Mesenchymal stem cell (in vitro differentiated cells and primary cell): Measurements from ENCODE around the gene SP110.

Experiments used
- DNase-seq: peaks from one replicate; pipeline ENCODE4 v3.0.0-alpha.2; 2013
- H2AFZ ChIP-seq: one replicate; pipeline ENCODE4 v1.6.1; 2013; ENCODE audit warnings: low read depth, mild to moderate bottlenecking, control low read depth, inconsistent platforms, low read length, moderate library complexity
- H2AK5ac ChIP-seq: 2 replicates; pipeline ENCODE4 v1.6.1; 2013; ENCODE audit warnings: low read length, moderate library complexity, mild to moderate bottlenecking, inconsistent platforms; ENCODE audit not compliant: severe bottlenecking
- H2BK120ac ChIP-seq: one replicate; pipeline ENCODE4 v1.6.1; 2013; ENCODE audit warnings: low read depth, mild to moderate bottlenecking, inconsistent platforms, low read length, moderate library complexity
- H2BK12ac ChIP-seq, 2 experiments: one replicate each; pipeline ENCODE4 v1.6.1; 2013; ENCODE audit warnings: inconsistent platforms in 2 of 2, low read length in 2 of 2, mild to moderate bottlenecking in 2 of 2, moderate library complexity in 2 of 2, control low read depth in 1 of 2
- H2BK15ac ChIP-seq: one replicate; pipeline ENCODE4 v1.6.1; 2013; ENCODE audit warnings: mild to moderate bottlenecking, low read depth, inconsistent platforms; ENCODE audit not compliant: poor library complexity, severe bottlenecking
- H2BK5ac ChIP-seq: 2 replicates; pipeline ENCODE4 v1.6.1; 2013; ENCODE audit warnings: low read depth, mild to moderate bottlenecking, low read length, control low read depth, inconsistent platforms; ENCODE audit not compliant: poor library complexity, severe bottlenecking
- H3K14ac ChIP-seq, 2 experiments: one replicate each; pipeline ENCODE4 v1.6.1; 2013; ENCODE audit warnings: inconsistent platforms in 2 of 2, low read length in 2 of 2, control low read depth in 1 of 2, mild to moderate bottlenecking in 1 of 2, moderate library complexity in 1 of 2
- H3K18ac ChIP-seq, 2 experiments: one replicate each; pipeline ENCODE4 v1.6.1; 2013; ENCODE audit warnings: inconsistent platforms in 2 of 2, low read length in 2 of 2, control low read depth in 1 of 2, low read depth in 1 of 2, mild to moderate bottlenecking in 1 of 2
- H3K23ac ChIP-seq, 2 experiments: one replicate each; pipeline ENCODE4 v1.6.1; 2013; ENCODE audit warnings: inconsistent platforms in 2 of 2, low read length in 2 of 2, mild to moderate bottlenecking in 2 of 2, moderate library complexity in 2 of 2, control low read depth in 1 of 2
- H3K27ac ChIP-seq: 2 replicates; pipeline ENCODE4 v1.5.1; 2013; ENCODE audit warnings: mild to moderate bottlenecking, moderate library complexity, low read length, control low read depth, inconsistent platforms; ENCODE audit not compliant: poor library complexity, severe bottlenecking
- H3K27me3 ChIP-seq, 2 experiments: 2 replicates each; pipeline versions ENCODE4 v1.6.1 to v1.7.0; 2013; ENCODE audit warnings: low read length in 2 of 2, mild to moderate bottlenecking in 2 of 2, moderate library complexity in 2 of 2, control low read depth in 1 of 2, inconsistent platforms in 1 of 2; ENCODE audit not compliant: control insufficient read depth in 1 of 2, insufficient read depth in 1 of 2
- H3K36me3 ChIP-seq, 2 experiments: 2 replicates each; pipeline versions ENCODE4 v1.6.1 to v1.7.0; 2013; ENCODE audit warnings: low read length in 2 of 2, control low read depth in 1 of 2, inconsistent platforms in 1 of 2, low read depth in 1 of 2, mild to moderate bottlenecking in 1 of 2; ENCODE audit not compliant: insufficient read depth in 2 of 2, control insufficient read depth in 1 of 2
- H3K4ac ChIP-seq, 2 experiments: one replicate each; pipeline ENCODE4 v1.6.1; 2013; ENCODE audit warnings: inconsistent platforms in 2 of 2, low read length in 2 of 2, mild to moderate bottlenecking in 2 of 2, moderate library complexity in 2 of 2, control low read depth in 1 of 2, low read depth in 1 of 2
- H3K4me1 ChIP-seq: 2 replicates; pipeline ENCODE4 v1.6.1; 2013; ENCODE audit warnings: low read depth, low read length, control low read depth; ENCODE audit not compliant: control insufficient read depth, insufficient read depth
- H3K4me2 ChIP-seq: 2 replicates; pipeline ENCODE4 v1.6.1; 2013; ENCODE audit warnings: low read length, mild to moderate bottlenecking, inconsistent platforms; ENCODE audit not compliant: poor library complexity, severe bottlenecking
- H3K4me3 ChIP-seq, 2 experiments: 2 replicates each; pipeline versions ENCODE4 v1.5.1 to v1.7.0; 2013; ENCODE audit warnings: low read length in 2 of 2, mild to moderate bottlenecking in 2 of 2, control low read depth in 1 of 2, low read depth in 1 of 2; ENCODE audit not compliant: insufficient read depth in 1 of 2
- H3K79me1 ChIP-seq: replicated peaks from 2 replicates; pipeline ENCODE4 v1.6.1; 2013; ENCODE audit warnings: mild to moderate bottlenecking, control low read depth, low read length, inconsistent platforms; ENCODE audit not compliant: poor library complexity, severe bottlenecking
- H3K9ac ChIP-seq: 2 replicates; pipeline ENCODE4 v1.7.0; 2013; ENCODE audit warnings: mild to moderate bottlenecking, low read length, moderate library complexity
- H3K9me3 ChIP-seq: 2 replicates; pipeline ENCODE4 v1.7.0; 2013; ENCODE audit warnings: mild to moderate bottlenecking, low read length; ENCODE audit not compliant: control insufficient read depth
- H4K8ac ChIP-seq: one replicate; pipeline ENCODE4 v1.6.1; 2013; ENCODE audit warnings: inconsistent platforms, mild to moderate bottlenecking, low read length, moderate library complexity
- H4K91ac ChIP-seq: one replicate; pipeline ENCODE4 v1.6.1; 2013; ENCODE audit warnings: mild to moderate bottlenecking, low read length, inconsistent platforms
- whole genome bisulfite sequencing: methylation state at CpG from one replicate; pipeline ENCODE4 v1.1.7; 2013; ENCODE audit warnings: mixed read lengths; 5-methylcytosine and 5-hydroxymethylcytosine counted together

SP110 gene

GRCh38 chr2:230244211-230244610 is 24.4 kb upstream of the SP110 start:
- Histone ChIP-seq H2AFZ (no peak overlapping the region), H3K14ac (no peak overlapping the region), H3K9ac (no peak overlapping the region), H2BK120ac (no peak overlapping the region), H3K4ac (no peak overlapping the region), H3K18ac (no peak overlapping the region), H3K4me3 (no peak overlapping the region), H3K36me3 (no peaks in the 10 kb centered on the region), H3K23ac (no peak overlapping the region), H3K4me2 (no peak overlapping the region), H3K27me3 (peaks cover 0 to 19% of the 10 kb centered on the region in 2 experiments), H2BK15ac (no peak overlapping the region), H3K27ac (no peak overlapping the region), H2BK12ac (no peak overlapping the region), H3K9me3 (no peaks in the 10 kb centered on the region), H2BK5ac (no peak overlapping the region), H4K91ac (no peak overlapping the region), H4K8ac (no peak overlapping the region), H3K4me1 (no peaks in the 10 kb centered on the region), H3K79me1 (no peaks in the 10 kb centered on the region), H2AK5ac (no peak overlapping the region)
- DNase-seq: no peak
- 87% methylated on average over 2 of the region's 2 CpGs for WGBS

GRCh38 chr2:230234845-230235244 is 15.1 kb upstream of the SP110 start:
- H3K18ac ChIP-seq: no peak overlapping the region
- peaks cover 2% of the 10 kb centered on the region for H3K4me1 ChIP-seq
- H3K4ac ChIP-seq: no peak overlapping the region
- no peak overlapping the region for H3K4me2 ChIP-seq
- no peak overlapping the region for H2AK5ac ChIP-seq
- H4K91ac ChIP-seq: no peak overlapping the region
- no peaks in the 10 kb centered on the region for H3K36me3 ChIP-seq
- no peak overlapping the region for H3K9ac ChIP-seq
- H4K8ac ChIP-seq: no peak overlapping the region
- H3K14ac ChIP-seq: no peak overlapping the region
- H3K4me3 ChIP-seq: no peak overlapping the region
- WGBS: 93% methylated on average over 3 of the region's 3 CpGs
- no peak overlapping the region for H2AFZ ChIP-seq
- H2BK12ac ChIP-seq: no peak overlapping the region
- H3K27ac ChIP-seq: peak overlapping the region; percentile 1
- no peaks in the 10 kb centered on the region for H3K79me1 ChIP-seq
- H2BK5ac ChIP-seq: no peak overlapping the region
- no peak overlapping the region for H2BK15ac ChIP-seq
- no peak overlapping the region for H3K23ac ChIP-seq
- peaks cover 12% of the 10 kb centered on the region for H3K9me3 ChIP-seq
- no peak for DNase-seq
- no peak overlapping the region for H2BK120ac ChIP-seq
- H3K27me3 ChIP-seq: no peaks in the 10 kb centered on the region

DNA sequence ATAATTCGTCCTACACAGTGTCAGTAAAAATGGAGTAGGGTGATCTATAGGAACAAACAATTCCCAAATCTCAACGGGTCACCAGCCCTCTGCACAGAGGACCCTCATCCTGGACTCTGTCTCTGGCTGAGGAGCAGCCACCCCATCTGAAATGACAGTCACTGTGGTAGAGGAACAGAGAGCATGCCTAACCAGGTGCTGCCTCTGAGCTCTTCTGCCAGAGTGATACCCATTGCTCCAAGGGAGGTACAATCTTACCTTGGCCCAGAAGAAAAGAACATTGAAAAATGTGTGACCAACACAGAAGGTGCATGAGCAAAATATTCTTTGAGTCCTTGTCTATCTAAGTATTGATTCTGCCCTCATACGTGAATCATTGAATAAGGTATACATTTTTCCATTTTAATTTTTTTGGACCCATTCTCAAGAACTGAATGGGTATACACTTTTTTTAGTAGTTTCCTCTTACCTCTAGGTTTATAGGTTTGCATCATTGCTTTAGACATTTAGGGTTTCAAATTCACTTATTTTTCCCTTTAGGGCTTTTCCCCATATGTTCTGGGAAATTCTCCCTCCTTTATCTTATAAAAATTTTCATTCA is 14.4 kb upstream of the SP110 start:
- Histone ChIP-seq H3K9ac (no peak overlapping the region), H2BK15ac (no peak overlapping the region), H2AFZ (no peak overlapping the region), H3K36me3 (no peaks in the 10 kb centered on the region), H3K27me3 (no peaks in the 10 kb centered on the region), H3K4me3 (no peak overlapping the region), H2AK5ac (no peak overlapping the region), H2BK120ac (no peak overlapping the region), H4K8ac (no peak overlapping the region), H2BK12ac (no peak overlapping the region), H3K27ac (no peak overlapping the region), H3K18ac (no peak overlapping the region), H3K14ac (no peak overlapping the region), H3K4ac (no peak overlapping the region), H2BK5ac (no peak overlapping the region), H3K4me1 (peaks cover 2% of the 10 kb centered on the region), H4K91ac (no peak overlapping the region), H3K23ac (no peak overlapping the region), H3K9me3 (peaks cover 13% of the 10 kb centered on the region), H3K79me1 (no peaks in the 10 kb centered on the region), H3K4me2 (no peak overlapping the region)
- WGBS: 93% methylated on average over 2 of the region's 3 CpGs
- no peak for DNase-seq

- Histone ChIP-seq H3K27ac (peak overlapping the region; percentile 87), H2AK5ac (no peak overlapping the region), H3K27me3 (no peaks in the 10 kb centered on the region), H3K4me3 (no peak overlapping the region), H2BK120ac (no peak overlapping the region), H2BK12ac (no peak overlapping the region), H3K4ac (no peak overlapping the region), H4K91ac (no peak overlapping the region), H3K9me3 (peaks cover 13% of the 10 kb centered on the region), H3K14ac (no peak overlapping the region), H3K18ac (no peak overlapping the region), H2AFZ (no peak overlapping the region), H3K4me1 (peaks cover 2% of the 10 kb centered on the region), H3K23ac (no peak overlapping the region), H2BK5ac (no peak overlapping the region), H3K79me1 (no peaks in the 10 kb centered on the region), H3K36me3 (no peaks in the 10 kb centered on the region), H3K4me2 (no peak overlapping the region), H3K9ac (no peak overlapping the region), H2BK15ac (no peak overlapping the region), H4K8ac (no peak overlapping the region)
- no peak for DNase-seq
- WGBS: 80% methylated on average over 1 of the region's 3 CpGs
Observed at GRCh38 chr2:230231251-230231650, 11.5 kb upstream of the SP110 start.
